Mesenchymal stem cell (in vitro differentiated cells and primary cell): ENCODE data around the gene CPE.
"Not testable (repeated sequence)": the region's sequence is repeated elsewhere in the genome, so short reads cannot be mapped to it uniquely, and the experiment has no call there.

Experiments used
- DNase-seq: peaks from one replicate; pipeline ENCODE4 v3.0.0-alpha.2; 2013
- H2AFZ ChIP-seq: one replicate; pipeline ENCODE4 v1.6.1; 2013; ENCODE audit warnings: low read depth, mild to moderate bottlenecking, control low read depth, inconsistent platforms, low read length, moderate library complexity
- H2AK5ac ChIP-seq: 2 replicates; pipeline ENCODE4 v1.6.1; 2013; ENCODE audit warnings: low read length, moderate library complexity, mild to moderate bottlenecking, inconsistent platforms; ENCODE audit not compliant: severe bottlenecking
- H2BK120ac ChIP-seq: one replicate; pipeline ENCODE4 v1.6.1; 2013; ENCODE audit warnings: low read depth, mild to moderate bottlenecking, inconsistent platforms, low read length, moderate library complexity
- H2BK12ac ChIP-seq, 2 experiments: one replicate each; pipeline ENCODE4 v1.6.1; 2013; ENCODE audit warnings: inconsistent platforms in 2 of 2, low read length in 2 of 2, mild to moderate bottlenecking in 2 of 2, moderate library complexity in 2 of 2, control low read depth in 1 of 2
- H2BK15ac ChIP-seq: one replicate; pipeline ENCODE4 v1.6.1; 2013; ENCODE audit warnings: mild to moderate bottlenecking, low read depth, inconsistent platforms; ENCODE audit not compliant: poor library complexity, severe bottlenecking
- H2BK5ac ChIP-seq: 2 replicates; pipeline ENCODE4 v1.6.1; 2013; ENCODE audit warnings: low read depth, mild to moderate bottlenecking, low read length, control low read depth, inconsistent platforms; ENCODE audit not compliant: poor library complexity, severe bottlenecking
- H3K14ac ChIP-seq, 2 experiments: one replicate each; pipeline ENCODE4 v1.6.1; 2013; ENCODE audit warnings: inconsistent platforms in 2 of 2, low read length in 2 of 2, control low read depth in 1 of 2, mild to moderate bottlenecking in 1 of 2, moderate library complexity in 1 of 2
- H3K18ac ChIP-seq, 2 experiments: one replicate each; pipeline ENCODE4 v1.6.1; 2013; ENCODE audit warnings: inconsistent platforms in 2 of 2, low read length in 2 of 2, control low read depth in 1 of 2, low read depth in 1 of 2, mild to moderate bottlenecking in 1 of 2
- H3K23ac ChIP-seq, 2 experiments: one replicate each; pipeline ENCODE4 v1.6.1; 2013; ENCODE audit warnings: inconsistent platforms in 2 of 2, low read length in 2 of 2, mild to moderate bottlenecking in 2 of 2, moderate library complexity in 2 of 2, control low read depth in 1 of 2
- H3K27ac ChIP-seq: 2 replicates; pipeline ENCODE4 v1.5.1; 2013; ENCODE audit warnings: mild to moderate bottlenecking, moderate library complexity, low read length, control low read depth, inconsistent platforms; ENCODE audit not compliant: poor library complexity, severe bottlenecking
- H3K27me3 ChIP-seq, 2 experiments: 2 replicates each; pipeline versions ENCODE4 v1.6.1 to v1.7.0; 2013; ENCODE audit warnings: low read length in 2 of 2, mild to moderate bottlenecking in 2 of 2, moderate library complexity in 2 of 2, control low read depth in 1 of 2, inconsistent platforms in 1 of 2; ENCODE audit not compliant: control insufficient read depth in 1 of 2, insufficient read depth in 1 of 2
- H3K36me3 ChIP-seq, 2 experiments: 2 replicates each; pipeline versions ENCODE4 v1.6.1 to v1.7.0; 2013; ENCODE audit warnings: low read length in 2 of 2, control low read depth in 1 of 2, inconsistent platforms in 1 of 2, low read depth in 1 of 2, mild to moderate bottlenecking in 1 of 2; ENCODE audit not compliant: insufficient read depth in 2 of 2, control insufficient read depth in 1 of 2
- H3K4ac ChIP-seq, 2 experiments: one replicate each; pipeline ENCODE4 v1.6.1; 2013; ENCODE audit warnings: inconsistent platforms in 2 of 2, low read length in 2 of 2, mild to moderate bottlenecking in 2 of 2, moderate library complexity in 2 of 2, control low read depth in 1 of 2, low read depth in 1 of 2
- H3K4me1 ChIP-seq: 2 replicates; pipeline ENCODE4 v1.6.1; 2013; ENCODE audit warnings: low read depth, low read length, control low read depth; ENCODE audit not compliant: control insufficient read depth, insufficient read depth
- H3K4me2 ChIP-seq: 2 replicates; pipeline ENCODE4 v1.6.1; 2013; ENCODE audit warnings: low read length, mild to moderate bottlenecking, inconsistent platforms; ENCODE audit not compliant: poor library complexity, severe bottlenecking
- H3K4me3 ChIP-seq, 2 experiments: 2 replicates each; pipeline versions ENCODE4 v1.5.1 to v1.7.0; 2013; ENCODE audit warnings: low read length in 2 of 2, mild to moderate bottlenecking in 2 of 2, control low read depth in 1 of 2, low read depth in 1 of 2; ENCODE audit not compliant: insufficient read depth in 1 of 2
- H3K79me1 ChIP-seq: replicated peaks from 2 replicates; pipeline ENCODE4 v1.6.1; 2013; ENCODE audit warnings: mild to moderate bottlenecking, control low read depth, low read length, inconsistent platforms; ENCODE audit not compliant: poor library complexity, severe bottlenecking
- H3K9ac ChIP-seq: 2 replicates; pipeline ENCODE4 v1.7.0; 2013; ENCODE audit warnings: mild to moderate bottlenecking, low read length, moderate library complexity
- H3K9me3 ChIP-seq: 2 replicates; pipeline ENCODE4 v1.7.0; 2013; ENCODE audit warnings: mild to moderate bottlenecking, low read length; ENCODE audit not compliant: control insufficient read depth
- H4K8ac ChIP-seq: one replicate; pipeline ENCODE4 v1.6.1; 2013; ENCODE audit warnings: inconsistent platforms, mild to moderate bottlenecking, low read length, moderate library complexity
- H4K91ac ChIP-seq: one replicate; pipeline ENCODE4 v1.6.1; 2013; ENCODE audit warnings: mild to moderate bottlenecking, low read length, inconsistent platforms
- WGBS: methylation state at CpG from one replicate; pipeline ENCODE4 v1.1.7; 2013; ENCODE audit warnings: mixed read lengths; 5-methylcytosine and 5-hydroxymethylcytosine counted together

CPE gene

GRCh38 chr4:165342340-165342739 lies 36.5 kb upstream of the CPE start:
- not testable (repeated sequence) for H3K4ac ChIP-seq, H2BK120ac ChIP-seq, H3K14ac ChIP-seq, H3K27me3 ChIP-seq, H4K8ac ChIP-seq, H3K9me3 ChIP-seq, H3K4me2 ChIP-seq, H2BK12ac ChIP-seq, H2AK5ac ChIP-seq, H3K4me3 ChIP-seq, H2BK5ac ChIP-seq, H2AFZ ChIP-seq, H3K9ac ChIP-seq, H3K23ac ChIP-seq, H3K27ac ChIP-seq, H3K4me1 ChIP-seq, H2BK15ac ChIP-seq, H3K79me1 ChIP-seq, H4K91ac ChIP-seq, DNase-seq, H3K18ac ChIP-seq
- H3K36me3 ChIP-seq, result peaks cover 4 to 65% of the 10 kb centered on the region in 2 experiments
- 100% methylated on average over 1 of the region's 5 CpGs for WGBS

- Histone ChIP-seq H3K18ac (no peak overlapping the region), H3K36me3 (peaks cover 4 to 53% of the 10 kb centered on the region in 2 experiments), H3K27ac (no peak overlapping the region), H4K8ac (no peak overlapping the region), H3K4me3 (no peak overlapping the region), H3K4me2 (no peak overlapping the region), H2BK12ac (no peak overlapping the region), H3K27me3 (no peaks in the 10 kb centered on the region), H2BK15ac (no peak overlapping the region), H3K4me1 (no peaks in the 10 kb centered on the region), H2AK5ac (no peak overlapping the region), H4K91ac (no peak overlapping the region), H3K79me1 (peaks cover 5% of the 10 kb centered on the region), H3K4ac (no peak overlapping the region), H2BK120ac (no peak overlapping the region), H2BK5ac (no peak overlapping the region), H3K9me3 (no peaks in the 10 kb centered on the region), H3K9ac (no peak overlapping the region), H3K23ac (no peak overlapping the region), H3K14ac (no peak overlapping the region), H2AFZ (no peak overlapping the region)
- 95% methylated on average over 10 of the region's 13 CpGs for WGBS
- no peak for DNase-seq
Measured at GRCh38 chr4:165343353-165344191, 35.2 kb upstream of the CPE start.

DNA sequence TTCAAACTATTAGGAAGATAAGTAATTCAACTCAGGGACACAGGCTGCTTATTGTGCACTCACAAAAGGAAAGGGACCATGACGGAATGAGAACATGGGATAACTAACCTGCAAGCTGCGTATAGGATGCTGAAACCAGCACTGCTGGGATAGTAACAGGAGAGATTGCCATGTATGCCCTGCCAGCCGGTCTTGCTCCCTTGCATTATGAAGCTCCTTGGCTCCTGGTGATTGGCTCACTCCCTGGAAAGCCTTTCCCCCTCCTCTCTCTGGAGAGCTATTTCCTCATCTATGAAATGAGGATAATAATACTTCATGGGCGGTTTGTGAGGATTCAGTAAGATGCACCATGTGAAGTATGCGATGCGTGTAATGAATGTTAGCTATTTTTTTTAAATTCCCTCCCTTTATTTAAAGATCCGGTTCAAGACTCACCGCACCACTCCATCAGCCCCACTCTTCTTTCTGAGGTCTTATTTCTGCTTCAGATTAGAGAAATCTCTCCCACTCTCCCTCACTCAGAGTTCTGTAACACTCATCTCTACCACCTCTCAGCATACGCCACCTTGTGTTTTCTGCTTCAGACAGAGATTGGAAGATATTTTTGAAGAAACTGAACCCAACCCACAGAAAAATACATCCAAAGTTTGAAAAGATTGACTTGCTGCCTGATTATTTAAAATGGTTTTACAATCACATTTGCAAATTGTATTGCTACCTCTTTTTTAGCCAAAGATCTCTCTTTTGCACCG lies 33.0 kb upstream of the CPE start:
- H3K79me1 ChIP-seq, result peaks cover 2% of the 10 kb centered on the region
- H3K27ac ChIP-seq, result no peak overlapping the region
- H3K27me3 ChIP-seq, result no peaks in the 10 kb centered on the region
- no peak overlapping the region for H3K4me3 ChIP-seq
- H3K9me3 ChIP-seq, result no peaks in the 10 kb centered on the region
- H3K4me1 ChIP-seq, result no peaks in the 10 kb centered on the region
- no peak overlapping the region for H2BK120ac ChIP-seq
- H2BK15ac ChIP-seq, result no peak overlapping the region
- 85% methylated on average over 8 of the region's 10 CpGs for WGBS
- H3K4me2 ChIP-seq, result no peak overlapping the region
- H3K4ac ChIP-seq, result no peak overlapping the region
- H3K14ac ChIP-seq, result no peak overlapping the region
- no peak overlapping the region for H3K18ac ChIP-seq
- DNase-seq, result peak; percentile 18
- no peak overlapping the region for H2AFZ ChIP-seq
- H3K23ac ChIP-seq, result no peak overlapping the region
- no peak overlapping the region for H3K9ac ChIP-seq
- H2AK5ac ChIP-seq, result no peak overlapping the region
- H4K8ac ChIP-seq, result no peak overlapping the region
- no peak overlapping the region for H2BK5ac ChIP-seq
- H2BK12ac ChIP-seq, result no peak overlapping the region
- peaks cover 0 to 30% of the 10 kb centered on the region in 2 experiments for H3K36me3 ChIP-seq
- H4K91ac ChIP-seq, result no peak overlapping the region
